Aorta (tissue), 5 donors: Measurements from ENCODE around the gene MED16. TPM values are rescaled to one million over a fixed set of nuclear protein-coding genes. Genes with fewer than 3 reads are reported as not detected.

Experiments
- ATAC-seq: fragments of 200-7000 bp; cut with Tn5 transposase; one replicate; pipeline ENCODE4 v1.9.1; 2022; ENCODE audit warnings: moderate library complexity; ENCODE audit not compliant: low FRiP score
- DNase-seq, 2 donors: peaks; one replicate each; pipeline ENCODE4 v3.0.0-alpha.2; 2020
- H3K27ac ChIP-seq, 2 donors: one replicate each; pipeline ENCODE4 v1.5.1; 2013; ENCODE audit warnings: low read length in 2 of 2, mild to moderate bottlenecking in 2 of 2, moderate library complexity in 2 of 2, control low read depth in 1 of 2, inconsistent platforms in 1 of 2, low read depth in 1 of 2
- H3K27me3 ChIP-seq, 2 donors: one replicate each; pipeline ENCODE4 v1.6.1; 2013; ENCODE audit warnings: control low read depth in 1 of 2, low read length in 1 of 2, mild to moderate bottlenecking in 1 of 2, moderate library complexity in 1 of 2; ENCODE audit not compliant: insufficient read depth in 2 of 2, control insufficient read depth in 1 of 2
- H3K36me3 ChIP-seq, 2 donors: one replicate each; pipeline ENCODE4 v1.6.1; 2013; ENCODE audit warnings: control low read depth in 1 of 2, low read length in 1 of 2, mild to moderate bottlenecking in 1 of 2; ENCODE audit not compliant: insufficient read depth in 2 of 2, control insufficient read depth in 1 of 2
- H3K4me1 ChIP-seq, 2 donors: one replicate each; pipeline ENCODE4 v1.6.1; 2013; ENCODE audit warnings: low read length in 2 of 2, control low read depth in 1 of 2, mild to moderate bottlenecking in 1 of 2, moderate library complexity in 1 of 2; ENCODE audit not compliant: insufficient read depth in 2 of 2, control insufficient read depth in 1 of 2
- H3K4me3 ChIP-seq, 2 donors: one replicate each; pipeline ENCODE4 v1.5.1; 2013; ENCODE audit warnings: low read length in 2 of 2, control low read depth in 1 of 2, mild to moderate bottlenecking in 1 of 2
- H3K9me3 ChIP-seq: one replicate; pipeline ENCODE4 v1.6.1; 2013; ENCODE audit warnings: mild to moderate bottlenecking, low read length; ENCODE audit not compliant: control insufficient read depth
- WGBS, 2 donors: extraction: QIAGEN DNeasy Blood & Tissue Kit; methylation state at CpG; one replicate each; pipeline ENCODE4 v1.1.7; 2013; 5-methylcytosine and 5-hydroxymethylcytosine counted together
- intact Hi-C, 2 donors: fragments of 100-400 bp; cut with DNase I; formaldehyde crosslinking; loops; one replicate each; pipeline versions ENCODE4 v1.14.2 to v1.15.0; 2022
- long read RNA-seq, 2 donors: library from polyadenylated mRNA; unstranded; transcript quantifications; one replicate each; pipeline ENCODE4 v2.0.0, GENCODE V29; 2020 to 2021
- polyA plus RNA-seq, 2 donors: library from polyadenylated mRNA; stranded (reverse); fragments of 200-250 nt; gene quantifications; one replicate each; pipeline ENCODE4 v1.2.3, GENCODE V29; 2013
- total RNA-seq, 2 donors: library from RNA; stranded (reverse); fragmentation: NEBNext Ultra II Directional; extraction: Animal tissue kit (Norgen Biotek cat#: 25700); gene quantifications; one replicate each; pipeline ENCODE4 v1.2.1, GENCODE V29; 2021
- donor health status: healthy with polysubstance abuse.
- donor health status: Bipolar disorder and iron deficiency.
- donor health status: DM: no; HTN: no; CAD: no.
- donor health status: DM: no; HTN: no; CAD: no.
- donor health status: DM: yes; HTN: yes; CAD: no.

The MED16 gene, protein sequence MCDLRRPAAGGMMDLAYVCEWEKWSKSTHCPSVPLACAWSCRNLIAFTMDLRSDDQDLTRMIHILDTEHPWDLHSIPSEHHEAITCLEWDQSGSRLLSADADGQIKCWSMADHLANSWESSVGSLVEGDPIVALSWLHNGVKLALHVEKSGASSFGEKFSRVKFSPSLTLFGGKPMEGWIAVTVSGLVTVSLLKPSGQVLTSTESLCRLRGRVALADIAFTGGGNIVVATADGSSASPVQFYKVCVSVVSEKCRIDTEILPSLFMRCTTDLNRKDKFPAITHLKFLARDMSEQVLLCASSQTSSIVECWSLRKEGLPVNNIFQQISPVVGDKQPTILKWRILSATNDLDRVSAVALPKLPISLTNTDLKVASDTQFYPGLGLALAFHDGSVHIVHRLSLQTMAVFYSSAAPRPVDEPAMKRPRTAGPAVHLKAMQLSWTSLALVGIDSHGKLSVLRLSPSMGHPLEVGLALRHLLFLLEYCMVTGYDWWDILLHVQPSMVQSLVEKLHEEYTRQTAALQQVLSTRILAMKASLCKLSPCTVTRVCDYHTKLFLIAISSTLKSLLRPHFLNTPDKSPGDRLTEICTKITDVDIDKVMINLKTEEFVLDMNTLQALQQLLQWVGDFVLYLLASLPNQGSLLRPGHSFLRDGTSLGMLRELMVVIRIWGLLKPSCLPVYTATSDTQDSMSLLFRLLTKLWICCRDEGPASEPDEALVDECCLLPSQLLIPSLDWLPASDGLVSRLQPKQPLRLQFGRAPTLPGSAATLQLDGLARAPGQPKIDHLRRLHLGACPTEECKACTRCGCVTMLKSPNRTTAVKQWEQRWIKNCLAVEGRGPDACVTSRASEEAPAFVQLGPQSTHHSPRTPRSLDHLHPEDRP
- total RNA-seq, result 10 to 100 TPM; 31.5 to 36.5 TPM
- polyA plus RNA-seq, result 100 to 1,000 TPM in 1 of 2 donors, 10 to 100 TPM in 1; 22.9 to 165 TPM
- long read RNA-seq, donor 1, transcript MED16-203 (16 exons, 2,922 nt), result minor isoform, 12 of 105 reads
- long read RNA-seq, donor 1, transcript MED16-204 (15 exons, 3,420 nt), result major isoform, 41 of 105 reads
- long read RNA-seq, donor 1, partial matches to known transcripts, result 43 of 105 reads
- long read RNA-seq, donor 1, other reads (novel, unspliced or antisense), result 9 of 105 reads
- long read RNA-seq, donor 2, partial matches to known transcripts, result 16 of 24 reads
- long read RNA-seq, donor 2, other reads (novel, unspliced or antisense), result 3 of 24 reads

DNA sequence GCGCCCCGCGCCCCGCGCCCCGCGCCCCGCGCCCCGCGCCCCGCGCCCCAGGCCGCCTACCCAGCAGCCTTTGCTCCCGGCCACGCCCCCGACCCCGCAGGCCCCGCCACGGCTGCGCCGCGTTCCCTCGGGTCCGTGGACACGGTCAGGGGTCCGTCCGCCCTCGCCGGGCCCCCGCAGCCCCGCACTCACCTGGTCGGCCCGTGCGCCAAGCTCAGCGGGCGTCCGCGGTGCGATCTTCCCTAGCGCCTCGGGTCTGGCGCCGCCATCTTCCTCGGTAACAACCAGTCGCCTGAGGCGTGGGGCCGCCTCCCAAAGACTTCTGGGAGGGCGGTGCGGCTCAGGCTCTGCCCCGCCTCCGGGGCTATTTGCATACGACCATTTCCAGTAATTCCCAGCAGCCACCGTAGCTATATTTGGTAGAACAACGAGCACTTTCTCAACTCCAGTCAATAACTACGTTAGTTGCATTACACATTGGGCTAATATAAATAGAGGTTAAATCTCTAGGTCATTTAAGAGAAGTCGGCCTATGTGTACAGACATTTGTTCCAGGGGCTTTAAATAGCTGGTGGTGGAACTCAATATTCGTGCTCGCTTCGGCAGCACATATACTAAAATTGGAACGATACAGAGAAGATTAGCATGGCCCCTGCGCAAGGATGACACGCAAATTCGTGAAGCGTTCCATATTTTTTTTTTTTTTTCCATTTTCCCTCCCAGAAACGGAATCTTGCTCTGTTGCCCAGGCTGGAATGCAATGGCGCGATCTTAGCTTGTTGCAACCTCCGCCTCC, at the start of gene MED16, which contains the start of gene RNU6-9:
Gene MED16 (minus strand): TSS at position 294 of the 796 bp plus-strand sequence. CDS start 2,056 bp downstream, outside the sequence.
Gene RNU6-9 (plus strand): TSS at position 591 of the 796 bp plus-strand sequence.
- Histone ChIP-seq H3K27me3 (no peaks in the 10 kb centered on the region), H3K27ac (peak within 1 kb of the TSS in 1 of 2 donors; percentile 70), H3K36me3 (peaks cover 0 to 4% of the 10 kb centered on the region in 2 donors), H3K4me1 (no peaks in the 10 kb centered on the region), H3K4me3 (peak within 1 kb of the TSS; percentile 67 to 93), H3K9me3 (no peaks in the 10 kb centered on the region)
- ATAC-seq, result peak; percentile 95
- intact Hi-C loops, result loop anchor here in 1 of 2 donors (10.0 kb wide), 1 partner anchor 202 kb away; the partner anchor contains the start of gene POLR2E
- WGBS, 2 donors, result 0 to 1% methylated on average over 51 to 69 of the region's 69 CpGs
- DNase-seq, result peak; percentile 95 to 96

DNA sequence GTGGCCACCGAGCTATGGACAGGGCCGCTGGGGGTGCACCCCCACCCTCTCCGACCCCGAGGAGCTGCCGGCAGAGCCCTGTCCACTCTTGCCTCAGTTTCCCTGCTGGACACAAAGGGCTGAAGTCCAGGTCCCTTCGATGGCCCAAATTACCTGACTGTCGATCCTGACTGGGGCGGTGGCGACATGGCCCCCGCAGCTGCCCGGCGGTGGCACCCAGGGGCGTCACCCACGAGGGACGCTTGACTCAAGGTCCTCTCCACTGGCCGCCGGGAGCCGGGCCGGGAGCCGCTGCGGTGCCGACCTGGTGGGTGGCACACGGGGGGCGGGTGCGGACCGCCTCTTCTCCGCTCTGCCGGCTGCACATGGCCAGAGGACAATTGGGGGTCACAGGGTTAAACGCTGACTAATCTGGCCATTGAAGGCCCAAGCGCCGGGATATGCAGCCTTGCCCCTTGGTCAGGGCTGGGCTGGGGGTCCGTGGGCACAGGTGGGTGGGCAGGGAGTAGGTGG, 49.2 kb upstream of the MED16 start:
- no peak overlapping the region for H3K27ac ChIP-seq
- intact Hi-C loops, result no loop called here
- no peak overlapping the region for H3K4me3 ChIP-seq
- no peaks in the 10 kb centered on the region for H3K36me3 ChIP-seq
- WGBS, 2 donors, result 94 to 95% methylated on average over 32 of the region's 32 CpGs
- H3K4me1 ChIP-seq, result no peaks in the 10 kb centered on the region
- ATAC-seq, result no peak
- DNase-seq, result no peak
- no peaks in the 10 kb centered on the region for H3K27me3 ChIP-seq
- no peaks in the 10 kb centered on the region for H3K9me3 ChIP-seq

DNA sequence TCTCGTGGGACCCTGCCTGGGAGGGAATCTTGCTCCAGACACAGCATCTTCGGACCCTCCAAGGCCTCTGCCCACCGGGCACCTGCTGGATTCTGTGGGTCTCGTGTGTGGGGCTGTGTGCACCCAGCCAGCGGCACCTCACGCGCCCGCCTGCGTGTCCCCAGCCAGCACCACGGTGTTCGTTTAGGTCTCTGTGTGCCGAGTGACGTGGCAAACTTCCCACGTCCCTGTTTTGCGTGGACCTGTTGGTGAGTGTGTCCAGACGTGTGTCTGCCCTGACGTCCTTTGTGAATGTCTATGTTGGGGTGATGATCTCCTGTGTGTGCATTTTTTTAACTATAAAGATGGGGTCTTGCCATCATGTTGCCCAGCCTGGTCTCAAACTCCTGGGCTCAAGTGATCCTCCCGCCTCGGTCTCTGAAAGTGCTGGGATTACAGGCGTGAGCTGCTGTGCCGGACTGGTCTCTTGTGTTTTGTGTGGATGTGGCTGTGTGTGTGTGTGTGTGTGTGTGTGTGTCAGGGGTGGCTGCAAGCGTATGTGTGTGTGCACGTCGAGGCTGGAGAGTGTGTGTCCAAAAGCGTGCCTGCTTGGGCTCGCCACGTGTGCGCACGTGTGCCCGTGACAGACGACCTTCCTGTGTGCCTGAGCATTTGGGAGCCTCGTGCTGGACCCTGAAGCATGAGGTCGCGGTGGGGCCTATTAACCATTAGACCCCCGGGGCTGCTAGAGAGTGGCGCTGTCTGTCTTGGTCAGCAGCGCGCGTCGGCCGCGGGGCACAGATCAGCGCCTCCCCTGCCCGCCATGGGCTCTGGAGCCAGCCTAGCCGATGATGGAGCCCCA, 48.5 kb upstream of the MED16 start:
- Histone ChIP-seq H3K9me3 (no peaks in the 10 kb centered on the region), H3K4me3 (peak overlapping the region in 1 of 2 donors; percentile 1), H3K27me3 (no peaks in the 10 kb centered on the region), H3K27ac (peak overlapping the region in 1 of 2 donors; percentile 2), H3K4me1 (no peaks in the 10 kb centered on the region), H3K36me3 (no peaks in the 10 kb centered on the region)
- no peak for DNase-seq
- peak; percentile 2 for ATAC-seq
- intact Hi-C loops, result no loop called here
- WGBS, 2 donors, result 51 to 53% methylated on average over 41 to 45 of the region's 45 CpGs

DNA sequence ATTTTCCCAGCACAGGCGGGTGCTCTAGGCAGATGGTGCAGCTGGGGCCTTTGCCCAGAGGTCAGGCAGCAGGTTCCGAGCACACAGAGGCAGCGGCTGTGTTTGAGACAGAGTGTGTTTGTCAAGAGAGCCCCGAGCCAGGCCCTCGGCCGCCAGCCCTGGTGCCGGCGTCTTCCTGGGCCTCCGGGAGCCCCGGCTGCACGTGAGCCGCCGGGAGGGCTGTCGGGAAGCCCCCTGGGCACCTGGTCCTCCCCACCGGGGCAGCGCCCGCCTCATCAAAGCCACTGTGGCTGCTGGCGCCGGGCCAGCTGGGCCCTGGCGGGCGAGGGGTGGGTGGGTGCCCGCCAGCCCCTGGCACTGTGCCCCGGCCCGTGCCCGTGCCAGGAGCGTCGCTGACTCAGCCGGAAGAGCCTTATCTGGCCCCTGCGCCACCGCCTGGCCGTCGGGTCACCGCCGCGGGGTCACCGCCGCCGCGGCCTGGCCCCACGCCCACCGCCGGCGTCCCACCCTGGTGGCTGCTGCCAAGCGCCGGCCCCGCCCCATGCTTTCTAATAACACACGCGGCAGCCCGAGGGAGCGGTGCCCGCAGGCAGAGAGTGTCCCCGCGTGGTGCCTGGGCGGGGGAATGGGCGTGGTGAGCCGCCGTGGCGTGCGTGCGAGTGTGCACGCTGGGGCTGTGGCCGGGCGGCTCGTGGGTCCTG, 47.8 kb upstream of the MED16 start:
- intact Hi-C loops, result no loop called here
- Histone ChIP-seq H3K9me3 (no peaks in the 10 kb centered on the region), H3K4me3 (peak overlapping the region in 1 of 2 donors; percentile 1), H3K4me1 (no peaks in the 10 kb centered on the region), H3K36me3 (no peaks in the 10 kb centered on the region), H3K27ac (peak overlapping the region in 1 of 2 donors; percentile 49), H3K27me3 (no peaks in the 10 kb centered on the region)
- DNase-seq (peak; percentile 87 to 92), ATAC-seq (peak; percentile 72)
- WGBS, 2 donors, result 3 to 7% methylated on average over 45 to 64 of the region's 64 CpGs

DNA sequence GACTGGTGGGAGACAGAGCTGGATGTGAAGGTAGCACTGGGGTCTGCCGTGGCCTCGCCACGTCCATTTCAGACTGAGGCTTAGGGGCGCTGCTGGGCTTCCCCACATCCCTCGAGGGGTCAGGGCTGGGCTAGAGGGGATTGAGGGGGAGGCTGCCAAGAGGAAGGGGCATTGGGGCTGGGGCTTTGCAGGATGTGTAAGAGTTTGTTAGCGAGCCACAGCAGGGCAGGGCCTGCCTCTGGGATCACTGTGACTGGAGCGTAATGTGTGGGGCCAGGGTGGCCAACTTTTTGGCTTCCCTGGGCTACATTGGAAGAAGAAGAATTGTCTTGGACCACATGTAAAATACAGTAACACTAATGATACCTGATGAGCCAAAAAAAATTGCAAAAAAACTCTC, 46.9 kb upstream of the MED16 start:
- no peaks in the 10 kb centered on the region for H3K4me1 ChIP-seq
- WGBS, 2 donors, result 97% methylated on average over 7 of the region's 7 CpGs
- H3K4me3 ChIP-seq, result no peak overlapping the region
- no peaks in the 10 kb centered on the region for H3K9me3 ChIP-seq
- intact Hi-C loops, result no loop called here
- peak overlapping the region in 1 of 2 donors; percentile 49 for H3K27ac ChIP-seq
- H3K36me3 ChIP-seq, result no peaks in the 10 kb centered on the region
- H3K27me3 ChIP-seq, result no peaks in the 10 kb centered on the region
- no peak for ATAC-seq
- DNase-seq, result no peak

DNA sequence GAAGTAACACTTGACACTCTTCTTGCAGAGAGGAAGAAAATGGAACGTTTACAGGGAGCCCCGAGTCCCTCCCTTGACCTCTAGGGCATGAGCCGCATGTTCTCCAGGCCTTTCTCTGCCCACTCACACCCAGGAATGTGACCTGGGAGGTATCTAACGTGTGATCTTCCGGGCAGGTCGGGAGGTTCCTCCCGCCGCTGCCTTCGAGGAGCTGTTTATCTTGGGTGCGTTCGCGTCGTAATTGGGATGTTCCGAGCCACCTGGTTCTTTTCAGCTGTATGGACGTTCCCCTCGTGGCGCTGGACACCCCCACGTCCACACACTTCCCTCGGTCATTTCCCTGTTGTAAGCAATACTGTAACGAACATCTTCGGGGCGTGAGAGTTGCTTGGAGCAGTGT, 46.5 kb upstream of the MED16 start:
- no peaks in the 10 kb centered on the region for H3K9me3 ChIP-seq
- no peak overlapping the region for H3K4me3 ChIP-seq
- intact Hi-C loops, result no loop called here
- no peak overlapping the region for H3K27ac ChIP-seq
- no peaks in the 10 kb centered on the region for H3K36me3 ChIP-seq
- no peak for DNase-seq
- H3K4me1 ChIP-seq, result peaks cover 0 to 1% of the 10 kb centered on the region in 2 donors
- 96% methylated on average over 22 of the region's 22 CpGs for WGBS, 2 donors
- no peak for ATAC-seq
- no peaks in the 10 kb centered on the region for H3K27me3 ChIP-seq
